HFFc6 (cell line): Measurements from ENCODE around the gene FTSJ3. TPM values are rescaled to one million over a fixed set of nuclear protein-coding genes. Genes with fewer than 3 reads are reported as not detected.

Source experiments
- DNase-seq: peaks from one replicate; pipeline ENCODE4 v3.0.0-alpha.2; 2018
- H3K27ac Mint-ChIP-seq: 2 replicates; pipeline ENCODE4 v1.8.0; 2020; ENCODE audit warnings: mild to moderate bottlenecking, mixed read lengths
- H3K27me3 Mint-ChIP-seq: 2 replicates; pipeline ENCODE4 v1.8.0; 2021; ENCODE audit warnings: mild to moderate bottlenecking, moderate library complexity, mixed read lengths; ENCODE audit not compliant: insufficient read depth
- H3K36me3 Mint-ChIP-seq: 2 replicates; pipeline ENCODE4 v1.8.0; 2021; ENCODE audit warnings: low read depth, mixed read lengths
- H3K4me1 Mint-ChIP-seq: 2 replicates; pipeline ENCODE4 v1.8.0; 2020; ENCODE audit warnings: low read depth, mixed read lengths
- H3K4me3 Mint-ChIP-seq: 2 replicates; pipeline ENCODE4 v1.8.0; 2020; ENCODE audit warnings: mild to moderate bottlenecking, moderate library complexity, mixed read lengths
- H3K9me3 Mint-ChIP-seq: 2 replicates; pipeline ENCODE4 v1.8.0; 2020; ENCODE audit warnings: mild to moderate bottlenecking, mixed read lengths
- total RNA-seq, 6 experiments: library from RNA; stranded (reverse); fragmentation: NEBNext Ultra II Directional; extraction: Animal tissue kit (Norgen Biotek cat#: 25700); gene quantifications; 2 replicates in 1 of 6; 3 replicates in 5 of 6; pipeline ENCODE4 v1.2.3, GENCODE V29; 2021
- TF ChIP-seq, protein P1 (sequence below): fragments of 200-600 bp; sonication (generic); IDR thresholded peaks from 2 replicates; pipeline ENCODE4 v1.5.0; 2021; ENCODE audit warnings: antibody characterized with exemption, mild to moderate bottlenecking

FTSJ3 gene
- total RNA-seq, 6 experiments from 2014 or later, result 43.2 to 55.1 (median 47.5) TPM

- peaks cover 46% of the 10 kb centered on the region for H3K4me1 Mint-ChIP-seq
- H3K4me3 Mint-ChIP-seq, result peak within 1 kb of the TSS; percentile 97
- peaks cover 43% of the 10 kb centered on the region for H3K36me3 Mint-ChIP-seq
- TF ChIP-seq, protein P1, sequence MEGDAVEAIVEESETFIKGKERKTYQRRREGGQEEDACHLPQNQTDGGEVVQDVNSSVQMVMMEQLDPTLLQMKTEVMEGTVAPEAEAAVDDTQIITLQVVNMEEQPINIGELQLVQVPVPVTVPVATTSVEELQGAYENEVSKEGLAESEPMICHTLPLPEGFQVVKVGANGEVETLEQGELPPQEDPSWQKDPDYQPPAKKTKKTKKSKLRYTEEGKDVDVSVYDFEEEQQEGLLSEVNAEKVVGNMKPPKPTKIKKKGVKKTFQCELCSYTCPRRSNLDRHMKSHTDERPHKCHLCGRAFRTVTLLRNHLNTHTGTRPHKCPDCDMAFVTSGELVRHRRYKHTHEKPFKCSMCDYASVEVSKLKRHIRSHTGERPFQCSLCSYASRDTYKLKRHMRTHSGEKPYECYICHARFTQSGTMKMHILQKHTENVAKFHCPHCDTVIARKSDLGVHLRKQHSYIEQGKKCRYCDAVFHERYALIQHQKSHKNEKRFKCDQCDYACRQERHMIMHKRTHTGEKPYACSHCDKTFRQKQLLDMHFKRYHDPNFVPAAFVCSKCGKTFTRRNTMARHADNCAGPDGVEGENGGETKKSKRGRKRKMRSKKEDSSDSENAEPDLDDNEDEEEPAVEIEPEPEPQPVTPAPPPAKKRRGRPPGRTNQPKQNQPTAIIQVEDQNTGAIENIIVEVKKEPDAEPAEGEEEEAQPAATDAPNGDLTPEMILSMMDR, result peak; percentile 63
- H3K9me3 Mint-ChIP-seq, result no peaks in the 10 kb centered on the region
- H3K27me3 Mint-ChIP-seq, result peaks cover 7% of the 10 kb centered on the region
- peak within 1 kb of the TSS; percentile 99 for H3K27ac Mint-ChIP-seq
- peak; percentile 42 for DNase-seq
These were observed 53.1 kb downstream of the FTSJ3 start, which contains the start of gene DDX42 for GRCh38 chr17:63774141-63774968. DDX42 (plus strand) TSS chr17:63774170; CDS start chr17:63787050, 12,880 bp downstream.

GRCh38 chr17:63773272-63774140 lies 54.0 kb downstream of the FTSJ3 start, which contains the start of gene CCDC47:
CCDC47 (minus strand) TSS chr17:63773597; CDS start chr17:63766175, 7,422 bp downstream.
- peak; percentile 99 for DNase-seq
- Mint-ChIP-seq H3K27me3 (peaks cover 7% of the 10 kb centered on the region), H3K27ac (peak within 1 kb of the TSS; percentile 99), H3K4me1 (peaks cover 43% of the 10 kb centered on the region), H3K36me3 (peaks cover 41% of the 10 kb centered on the region), H3K4me3 (peak within 1 kb of the TSS; percentile 97), H3K9me3 (no peaks in the 10 kb centered on the region)
- TF ChIP-seq, protein P1, result no peak

DNA sequence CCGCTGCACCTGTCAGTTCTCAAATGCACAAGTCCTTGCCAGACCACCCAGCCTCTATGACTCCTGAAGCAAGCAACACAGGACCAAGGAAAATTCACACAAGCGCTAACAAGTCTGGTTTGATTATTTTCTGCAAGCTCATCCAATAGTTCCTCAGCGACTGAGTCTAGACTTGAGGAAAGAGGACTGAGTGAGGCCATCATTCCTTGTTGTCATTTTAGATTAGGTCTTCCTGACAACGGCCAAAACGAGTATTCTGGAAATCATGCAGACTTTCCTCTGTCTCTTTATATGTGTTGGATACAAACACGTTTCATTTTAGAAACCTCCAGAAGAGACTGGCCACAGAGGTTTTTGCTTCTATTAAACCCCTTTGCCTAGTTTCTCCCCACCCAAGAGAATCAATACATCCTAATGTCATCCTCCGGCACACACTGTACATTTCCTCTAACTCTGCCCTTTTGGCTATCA lies 54.6 kb downstream of the FTSJ3 start:
- H3K36me3 Mint-ChIP-seq, result peaks cover 35% of the 10 kb centered on the region
- H3K4me1 Mint-ChIP-seq, result peaks cover 39% of the 10 kb centered on the region
- DNase-seq, result peak; percentile 10
- H3K27ac Mint-ChIP-seq, result peak overlapping the region; percentile 99
- TF ChIP-seq, protein P1, result no peak
- H3K9me3 Mint-ChIP-seq, result no peaks in the 10 kb centered on the region
- H3K27me3 Mint-ChIP-seq, result peaks cover 7% of the 10 kb centered on the region
- H3K4me3 Mint-ChIP-seq, result peak overlapping the region; percentile 97

Other genes with a start within 250 kb of the FTSJ3 start
- 10 to 100 TPM; 26.5 to 32.6 (median 30.9) TPM for gene TACO1, start 226.8 kb downstream of the FTSJ3 start, total RNA-seq
- 10 to 100 TPM; 24.2 to 31.5 (median 27.2) TPM for gene MAP3K3, start 205.2 kb downstream of the FTSJ3 start, total RNA-seq
- 1 to 10 TPM; 1.7 to 5.8 (median 4.1) TPM for gene LIMD2, start 127.5 kb downstream of the FTSJ3 start, total RNA-seq
- 10 to 100 TPM; 18.2 to 24.1 (median 21.6) TPM for gene STRADA, start 85.9 kb downstream of the FTSJ3 start, total RNA-seq
- 10 to 100 TPM; 70.5 to 83.2 (median 74.8) TPM for gene CCDC47, start 54.1 kb downstream of the FTSJ3 start, total RNA-seq
- gene DDX42, start 53.5 kb downstream of the FTSJ3 start, total RNA-seq, result 10 to 100 TPM; 76.2 to 88.4 (median 80.2) TPM
- 100 to 1,000 TPM; 156 to 206 (median 179) TPM for gene PSMC5, start 232 bp downstream of the FTSJ3 start, total RNA-seq
- gene SMARCD2, start 15.0 kb upstream of the FTSJ3 start, total RNA-seq, result 10 to 100 TPM; 45.9 to 53.5 (median 48.7) TPM
- gene CSH2, start 46.0 kb upstream of the FTSJ3 start, total RNA-seq, result not detected
- not detected for gene GH2, start 54.3 kb upstream of the FTSJ3 start, total RNA-seq
- not detected for gene CSH1, start 68.9 kb upstream of the FTSJ3 start, total RNA-seq
- not detected for gene CSHL1, start 83.6 kb upstream of the FTSJ3 start, total RNA-seq
- not detected for gene GH1, start 91.2 kb upstream of the FTSJ3 start, total RNA-seq
- under 1 TPM in 5 of 6 experiments, not detected in 1; 0.26 to 0.76 (median 0.34) TPM for gene CD79B, start 104.7 kb upstream of the FTSJ3 start, total RNA-seq
- not detected for gene SCN4A, start 145.3 kb upstream of the FTSJ3 start, total RNA-seq
- gene PRR29, start 170.7 kb upstream of the FTSJ3 start, total RNA-seq, result under 1 TPM in 3 of 6 experiments, not detected in 3; 0.17 to 0.27 (median 0.19) TPM
- gene ICAM2, start 193.0 kb upstream of the FTSJ3 start, total RNA-seq, result 1 to 10 TPM in 4 of 6 experiments, under 1 TPM in 2; 0.91 to 2.5 (median 1.3) TPM